Uterus (tissue), 4 donors: ENCODE measurements around the gene LAPTM5. TPM values are rescaled to one million over a fixed set of nuclear protein-coding genes. Genes with fewer than 3 reads are reported as not detected.
"Not testable (repeated sequence)": the region's sequence is repeated elsewhere in the genome, so short reads cannot be mapped to it uniquely, and the experiment has no call there.

ENCODE experiments used
- DNase-seq, 2 donors: peaks; one replicate each; pipeline ENCODE4 v3.0.0-alpha.2; 2019 to 2020
- H3K27ac ChIP-seq, 2 donors: fragments of 200-600 bp; sonication (generic); 1 replicate in 1 of 2; 2 replicates in 1 of 2; pipeline ENCODE4 v1.5.1; 2016 to 2018
- H3K27me3 ChIP-seq, 2 donors: fragments of 200-600 bp; sonication (generic); one replicate each; pipeline ENCODE4 v1.5.1; 2018 to 2019; ENCODE audit warnings: control low read depth in 1 of 2
- H3K36me3 ChIP-seq, 2 donors: fragments of 200-600 bp; sonication (generic); one replicate each; pipeline ENCODE4 v1.5.1; 2019; ENCODE audit warnings: control low read depth in 1 of 2
- H3K4me1 ChIP-seq, 2 donors: fragments of 200-600 bp; sonication (generic); one replicate each; pipeline ENCODE4 v1.5.1; 2018 to 2019; ENCODE audit warnings: control low read depth in 1 of 2
- H3K4me3 ChIP-seq, 2 donors: fragments of 200-600 bp; sonication (generic); 1 replicate in 1 of 2; 2 replicates in 1 of 2; pipeline ENCODE4 v1.5.1; 2018 to 2019; ENCODE audit warnings: mild to moderate bottlenecking in 1 of 2
- H3K9me3 ChIP-seq, 2 donors: fragments of 200-600 bp; sonication (generic); one replicate each; pipeline ENCODE4 v1.5.1; 2019; ENCODE audit warnings: control low read depth in 1 of 2
- CTCF ChIP-seq, 4 experiments: fragments of 200-600 bp in 2 of 4; fragments of 450-650 bp in 2 of 4; sonication (generic) in 2 of 4; IDR thresholded peaks; one replicate each; pipeline ENCODE4 v1.5.1; 2016 to 2019; ENCODE audit warnings: antibody characterized with exemption in 4 of 4, mild to moderate bottlenecking in 2 of 4, moderate library complexity in 1 of 4
- POLR2A ChIP-seq, 2 donors: fragments of 450-650 bp; IDR thresholded peaks; one replicate each; pipeline ENCODE4 v1.6.1; 2016; ENCODE audit warnings: antibody characterized with exemption in 2 of 2, mild to moderate bottlenecking in 1 of 2, moderate library complexity in 1 of 2
- intact Hi-C: fragments of 100-400 bp; cut with DNase I; formaldehyde crosslinking; loops from one replicate; pipeline ENCODE4 v1.15.1; 2023; ENCODE audit warnings: low total_unique reads
- total RNA-seq, 4 donors: library from RNA; depleted of rRNA in 3 of 4; stranded (reverse); fragments of >200 nt in 3 of 4; gene quantifications; one replicate each; pipeline versions ENCODE4 v1.1.0 to v1.2.4, GENCODE V29; 2014 to 2023
- donor health status: DM: yes; HTN: yes; CAD: no.

The LAPTM5 gene
- total RNA-seq, 4 donors from 2014 or later, result 6.1 to 76.8 (median 15.8) TPM

GRCh38 chr1:30795026-30795425 lies 37.5 kb upstream of the LAPTM5 start:
- H3K27ac ChIP-seq, result no peak overlapping the region
- H3K9me3 ChIP-seq, result no peaks in the 10 kb centered on the region
- no peaks in the 10 kb centered on the region for H3K36me3 ChIP-seq
- H3K4me1 ChIP-seq, result no peaks in the 10 kb centered on the region
- TF ChIP-seq CTCF (IDR thresholded peaks at IDR 0.05), result no peak
- TF ChIP-seq POLR2A (IDR thresholded peaks at IDR 0.05), result no peak
- no peak overlapping the region for H3K4me3 ChIP-seq
- intact Hi-C loops, result no loop called here
- DNase-seq, result no peak
- H3K27me3 ChIP-seq, result no peaks in the 10 kb centered on the region

GRCh38 chr1:30794260-30794659 lies 36.7 kb upstream of the LAPTM5 start:
- H3K27ac ChIP-seq, result no peak overlapping the region

GRCh38 chr1:30793209-30793608 lies 35.6 kb upstream of the LAPTM5 start:
- H3K4me3 ChIP-seq, result no peak overlapping the region
- no peaks in the 10 kb centered on the region for H3K27me3 ChIP-seq
- DNase-seq, result no peak
- H3K36me3 ChIP-seq, result no peaks in the 10 kb centered on the region
- no peaks in the 10 kb centered on the region for H3K4me1 ChIP-seq
- TF ChIP-seq POLR2A (IDR thresholded peaks at IDR 0.05), result no peak
- TF ChIP-seq CTCF (IDR thresholded peaks at IDR 0.05), result no peak
- no peaks in the 10 kb centered on the region for H3K9me3 ChIP-seq
- intact Hi-C loops, result no loop called here
- H3K27ac ChIP-seq, result no peak overlapping the region

More at GRCh38 chr1:30794260-30794659, 36.7 kb upstream of the LAPTM5 start:
- no peak overlapping the region for H3K4me3 ChIP-seq
- intact Hi-C loops, result no loop called here
- H3K27me3 ChIP-seq, result no peaks in the 10 kb centered on the region
- no peaks in the 10 kb centered on the region for H3K9me3 ChIP-seq
- DNase-seq, result no peak
- no peaks in the 10 kb centered on the region for H3K36me3 ChIP-seq
- TF ChIP-seq CTCF (IDR thresholded peaks at IDR 0.05) (no peak), POLR2A (IDR thresholded peaks at IDR 0.05) (no peak)
- no peaks in the 10 kb centered on the region for H3K4me1 ChIP-seq

- TF ChIP-seq POLR2A (IDR thresholded peaks at IDR 0.05) (no peak), CTCF (IDR thresholded peaks at IDR 0.05) (no peak)
- DNase-seq, result no peak
- Histone ChIP-seq H3K36me3 (no peaks in the 10 kb centered on the region), H3K27me3 (no peaks in the 10 kb centered on the region), H3K9me3 (no peaks in the 10 kb centered on the region), H3K4me3 (no peak overlapping the region), H3K27ac (no peak overlapping the region), H3K4me1 (no peaks in the 10 kb centered on the region)
- intact Hi-C loops, result no loop called here
These were observed 34.3 kb upstream of the LAPTM5 start for GRCh38 chr1:30791868-30792267.

GRCh38 chr1:30790850-30791778 lies 33.5 kb upstream of the LAPTM5 start:
- Histone ChIP-seq H3K9me3 (no peaks in the 10 kb centered on the region), H3K4me1 (no peaks in the 10 kb centered on the region), H3K27ac (no peak overlapping the region), H3K4me3 (no peak overlapping the region), H3K27me3 (no peaks in the 10 kb centered on the region), H3K36me3 (no peaks in the 10 kb centered on the region)
- no peak for TF ChIP-seq CTCF (IDR thresholded peaks at IDR 0.05)
- TF ChIP-seq POLR2A (IDR thresholded peaks at IDR 0.05), result no peak
- no peak for DNase-seq
- intact Hi-C loops, result no loop called here

GRCh38 chr1:30790256-30790525 lies 32.6 kb upstream of the LAPTM5 start:
- intact Hi-C loops, result not testable (repeated sequence)

More at GRCh38 chr1:30790256-30790525, 32.6 kb upstream of the LAPTM5 start:
- H3K4me3 ChIP-seq, DNase-seq, H3K27me3 ChIP-seq, H3K27ac ChIP-seq, H3K4me1 ChIP-seq, H3K36me3 ChIP-seq, H3K9me3 ChIP-seq: not testable (repeated sequence)
